Type B pancreatic cell (in vitro differentiated cells): ENCODE measurements around the gene PRKD1. TPM values are rescaled to one million over a fixed set of nuclear protein-coding genes. Genes with fewer than 3 reads are reported as not detected.

ENCODE experiments used
- DNase-seq: peaks from one replicate; pipeline ENCODE4 v3.0.0; 2021; ENCODE audit warnings: mixed read lengths; ENCODE audit not compliant: unreplicated experiment; ENCODE audit errors: extremely low spot score
- H3K27ac Mint-ChIP-seq: 2 replicates; pipeline ENCODE4 v1.8.0; 2021; ENCODE audit warnings: mild to moderate bottlenecking, mixed read lengths
- H3K27me3 Mint-ChIP-seq: 2 replicates; pipeline ENCODE4 v1.8.0; 2021; ENCODE audit warnings: mixed read lengths
- H3K36me3 Mint-ChIP-seq: 2 replicates; pipeline ENCODE4 v1.8.0; 2021; ENCODE audit warnings: mixed read lengths
- H3K4me1 Mint-ChIP-seq: one replicate; pipeline ENCODE4 v1.8.0; 2021; ENCODE audit warnings: mixed read lengths; ENCODE audit not compliant: unreplicated experiment
- H3K4me3 Mint-ChIP-seq: 2 replicates; pipeline ENCODE4 v1.8.0; 2021; ENCODE audit warnings: mild to moderate bottlenecking, mixed read lengths
- H3K9me3 Mint-ChIP-seq: 2 replicates; pipeline ENCODE4 v1.8.0; 2021; ENCODE audit warnings: mixed read lengths
- total RNA-seq: library from RNA; stranded (reverse); gene quantifications from 2 replicates; pipeline ENCODE4 v1.2.1, GENCODE V29; 2021; ENCODE audit warnings: low replicate concordance
- TF ChIP-seq, protein P1 (sequence below): fragments of 200-600 bp; sonication (generic); conservative IDR thresholded peaks from 2 replicates; pipeline ENCODE4 v1.5.0; 2021; ENCODE audit warnings: antibody characterized with exemption, mild to moderate bottlenecking

The PRKD1 gene
- total RNA-seq, 1 donor from 2014 or later = 16.3 TPM

DNA sequence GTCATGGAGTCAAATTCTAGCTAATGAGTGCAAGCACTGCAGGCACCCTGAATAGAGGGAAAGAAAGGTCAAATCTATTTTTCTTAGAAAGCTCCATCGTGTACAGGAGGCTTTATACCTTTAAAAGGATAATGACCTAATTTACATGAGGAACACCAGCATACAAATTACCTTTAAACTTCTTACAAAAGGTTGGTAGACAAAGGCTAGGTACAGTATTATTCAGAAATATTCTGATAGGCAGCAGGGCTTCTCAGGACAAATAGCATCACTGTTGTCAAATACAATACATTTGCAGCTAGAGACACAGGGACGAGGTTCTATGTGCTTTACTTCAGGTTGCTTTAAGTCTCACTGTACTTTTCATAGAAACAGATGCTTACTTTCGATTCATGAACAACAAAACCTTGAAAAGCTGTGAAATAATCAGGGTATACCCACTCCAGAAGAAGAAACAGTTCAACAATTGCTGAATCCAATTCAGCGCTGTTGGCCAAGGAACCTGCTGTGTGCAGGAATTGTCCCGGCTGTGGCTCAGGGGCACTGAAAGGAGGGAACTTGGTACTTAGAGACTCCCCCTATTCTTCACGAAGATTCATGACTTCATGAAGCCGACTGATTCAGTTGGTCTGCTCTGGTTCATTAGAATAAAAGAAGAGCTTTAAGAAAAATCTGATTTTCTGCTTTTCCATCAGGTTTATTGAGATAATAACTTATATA is 252.9 kb downstream of the PRKD1 start:
- no peaks in the 10 kb centered on the region for H3K36me3 Mint-ChIP-seq

DNA sequence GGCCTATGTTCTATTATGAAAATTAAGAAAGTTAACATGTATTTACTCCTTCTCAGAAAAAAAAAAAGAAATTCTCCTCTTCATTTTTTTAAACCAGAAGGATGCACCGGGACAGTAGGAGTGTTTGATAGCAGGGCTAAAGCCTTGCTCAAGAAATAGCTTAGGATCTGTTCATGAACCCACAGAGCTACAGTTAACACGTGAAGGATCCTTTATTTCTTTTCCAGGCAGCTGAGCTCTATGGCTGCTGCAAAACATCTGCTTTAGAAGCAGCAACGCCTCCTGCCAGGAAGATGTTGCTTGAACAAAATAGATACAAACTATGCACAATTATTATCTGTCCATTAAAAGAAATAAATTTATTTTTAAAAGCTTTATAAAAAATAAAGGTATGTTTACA is 254.8 kb downstream of the PRKD1 start:
- Mint-ChIP-seq H3K9me3 (no peaks in the 10 kb centered on the region), H3K27ac (no peak overlapping the region), H3K36me3 (no peaks in the 10 kb centered on the region), H3K4me1 (peaks cover 7% of the 10 kb centered on the region), H3K27me3 (no peaks in the 10 kb centered on the region), H3K4me3 (no peak overlapping the region)
- TF ChIP-seq, protein P1, sequence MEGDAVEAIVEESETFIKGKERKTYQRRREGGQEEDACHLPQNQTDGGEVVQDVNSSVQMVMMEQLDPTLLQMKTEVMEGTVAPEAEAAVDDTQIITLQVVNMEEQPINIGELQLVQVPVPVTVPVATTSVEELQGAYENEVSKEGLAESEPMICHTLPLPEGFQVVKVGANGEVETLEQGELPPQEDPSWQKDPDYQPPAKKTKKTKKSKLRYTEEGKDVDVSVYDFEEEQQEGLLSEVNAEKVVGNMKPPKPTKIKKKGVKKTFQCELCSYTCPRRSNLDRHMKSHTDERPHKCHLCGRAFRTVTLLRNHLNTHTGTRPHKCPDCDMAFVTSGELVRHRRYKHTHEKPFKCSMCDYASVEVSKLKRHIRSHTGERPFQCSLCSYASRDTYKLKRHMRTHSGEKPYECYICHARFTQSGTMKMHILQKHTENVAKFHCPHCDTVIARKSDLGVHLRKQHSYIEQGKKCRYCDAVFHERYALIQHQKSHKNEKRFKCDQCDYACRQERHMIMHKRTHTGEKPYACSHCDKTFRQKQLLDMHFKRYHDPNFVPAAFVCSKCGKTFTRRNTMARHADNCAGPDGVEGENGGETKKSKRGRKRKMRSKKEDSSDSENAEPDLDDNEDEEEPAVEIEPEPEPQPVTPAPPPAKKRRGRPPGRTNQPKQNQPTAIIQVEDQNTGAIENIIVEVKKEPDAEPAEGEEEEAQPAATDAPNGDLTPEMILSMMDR = no peak
- no peak for DNase-seq

More for the DNA sequence above, 252.9 kb downstream of the PRKD1 start:
- Mint-ChIP-seq H3K9me3 (no peaks in the 10 kb centered on the region), H3K27me3 (no peaks in the 10 kb centered on the region), H3K27ac (no peak overlapping the region), H3K4me3 (no peak overlapping the region), H3K4me1 (peaks cover 4% of the 10 kb centered on the region)
- TF ChIP-seq, protein P1 = no peak
- DNase-seq = no peak

DNA sequence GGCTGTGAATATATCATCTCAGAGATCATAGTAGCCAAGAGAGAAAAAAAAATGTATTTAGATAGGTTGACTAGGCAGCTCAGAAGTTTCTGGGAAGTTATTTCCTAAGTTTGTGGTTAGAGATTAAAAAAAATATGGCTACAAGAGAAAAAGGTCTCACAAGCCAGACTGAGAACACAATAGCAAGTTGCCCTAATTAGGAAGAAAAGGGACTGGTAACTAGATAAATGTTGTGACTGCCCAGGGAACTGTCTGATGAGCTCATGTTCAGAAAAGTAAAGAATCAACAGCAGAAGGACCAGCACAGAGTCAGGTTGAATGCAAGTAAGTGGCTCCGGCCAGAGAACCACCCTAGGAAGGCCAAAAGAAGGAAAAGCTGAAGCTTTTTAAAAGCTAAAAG is 256.6 kb downstream of the PRKD1 start:
- TF ChIP-seq, protein P1 = no peak
- DNase-seq = no peak
- peaks cover 7% of the 10 kb centered on the region for H3K4me1 Mint-ChIP-seq
- no peak overlapping the region for H3K27ac Mint-ChIP-seq
- H3K36me3 Mint-ChIP-seq = no peaks in the 10 kb centered on the region
- H3K27me3 Mint-ChIP-seq = no peaks in the 10 kb centered on the region
- no peaks in the 10 kb centered on the region for H3K9me3 Mint-ChIP-seq
- H3K4me3 Mint-ChIP-seq = no peak overlapping the region

DNA sequence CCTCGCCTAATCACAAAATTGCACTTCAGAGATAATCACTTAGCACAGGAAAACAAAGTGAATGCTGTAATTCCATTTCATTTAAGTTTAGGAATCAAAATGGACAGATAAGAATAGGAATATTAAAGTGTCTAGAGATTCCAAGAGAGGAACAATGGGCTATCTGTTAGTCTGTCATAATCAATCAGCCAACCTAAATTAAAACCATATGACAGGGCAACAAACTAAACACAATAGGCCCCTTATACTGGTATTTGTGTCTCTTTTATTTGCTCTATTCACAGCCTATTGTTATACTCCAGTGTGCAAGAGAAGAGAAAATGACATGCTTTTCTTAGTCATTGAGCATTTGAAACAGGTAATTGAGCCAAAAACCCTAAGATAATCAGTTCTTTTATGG is 259.4 kb downstream of the PRKD1 start:
- H3K27me3 Mint-ChIP-seq = no peaks in the 10 kb centered on the region
- peaks cover 4% of the 10 kb centered on the region for H3K36me3 Mint-ChIP-seq
- no peak overlapping the region for H3K4me3 Mint-ChIP-seq
- TF ChIP-seq, protein P1 = no peak
- peaks cover 3% of the 10 kb centered on the region for H3K4me1 Mint-ChIP-seq
- H3K9me3 Mint-ChIP-seq = no peaks in the 10 kb centered on the region
- H3K27ac Mint-ChIP-seq = no peak overlapping the region
- no peak for DNase-seq

DNA sequence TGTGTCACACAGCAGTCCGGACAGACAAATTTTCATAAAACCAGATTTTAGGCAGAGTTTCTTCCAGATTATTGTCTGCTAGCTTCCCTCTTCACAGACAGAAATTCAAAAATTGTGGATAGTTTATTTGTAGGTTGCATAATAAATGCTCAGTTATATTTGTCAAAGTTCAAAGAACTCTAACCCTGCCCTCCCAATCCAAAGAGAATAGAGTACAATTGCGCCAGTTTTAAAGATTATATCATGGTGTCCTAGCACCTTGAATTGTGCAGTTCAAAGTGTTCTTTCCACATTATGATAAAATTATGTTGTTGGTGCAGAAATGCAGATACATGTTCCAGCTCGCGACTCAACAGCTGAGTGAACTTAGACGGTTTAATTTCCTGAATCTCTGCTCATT is 263.1 kb downstream of the PRKD1 start:
- TF ChIP-seq, protein P1 = no peak
- Mint-ChIP-seq H3K4me1 (peaks cover 3% of the 10 kb centered on the region), H3K27ac (no peak overlapping the region), H3K4me3 (no peak overlapping the region), H3K27me3 (no peaks in the 10 kb centered on the region), H3K36me3 (peaks cover 4% of the 10 kb centered on the region), H3K9me3 (no peaks in the 10 kb centered on the region)
- DNase-seq = no peak
